RWPE1 (cell line): ENCODE data around the gene QRICH2.
A peak's percentile ranks its signal among the peaks of the same experiment; 100 is the strongest.

Experiments used
- CTCF ChIA-PET: fragments of 350-600 bp; sonication (Branson Sonifier 250); formaldehyde crosslinking; extraction: SDS; loops from one replicate; lab custom pipeline; 2021; lab: Yijun Ruan, JAX
- POLR2A ChIA-PET: fragments of 400-600 bp; formaldehyde crosslinking; extraction: SDS; loops from one replicate; lab custom pipeline; 2020; ENCODE audit warnings: antibody characterized with exemption; ENCODE audit not compliant: low non-redundant PET; lab: Yijun Ruan, JAX
- DNase-seq: peaks from one replicate; pipeline ENCODE4 v3.0.0; 2012; ENCODE audit warnings: low spot score
- H3K27ac ChIP-seq: fragments of 450-650 bp; 2 replicates; pipeline ENCODE4 v1.5.1; 2017
- CTCF ChIP-seq: fragments of 450-650 bp; conservative IDR thresholded peaks from 2 replicates; pipeline ENCODE4 v1.5.1; 2017; ENCODE audit warnings: low read depth, mild to moderate bottlenecking

The QRICH2 gene

GRCh38 chr17:76264425-76264754 lies 43.7 kb downstream of the QRICH2 start:
- CTCF ChIA-PET = interaction anchor here (1.0 to 1.1 kb wide), 3 partner anchors 23 to 143 kb away, joined by 3 to 4 read pairs (median 4); no protein-coding TSS in a partner anchor

GRCh38 chr17:76263896-76264295 lies 44.2 kb downstream of the QRICH2 start:
- no peak for TF ChIP-seq CTCF
- CTCF ChIA-PET = interaction anchor here (0.5 to 1.1 kb wide), 3 partner anchors 47 to 223 kb away, joined by 3 to 4 read pairs (median 3); no protein-coding TSS in a partner anchor
- POLR2A ChIA-PET = no interaction called here
- DNase-seq = no peak
- H3K27ac ChIP-seq = peak overlapping the region; percentile 93

More at GRCh38 chr17:76264425-76264754, 43.7 kb downstream of the QRICH2 start:
- no peak for TF ChIP-seq CTCF
- H3K27ac ChIP-seq = peak overlapping the region; percentile 93
- POLR2A ChIA-PET = interaction anchor here (0.6 to 0.7 kb wide), 2 partner anchors 26 to 184 kb away, joined by 3 to 6 read pairs; no protein-coding TSS in a partner anchor
- no peak for DNase-seq

- H3K27ac ChIP-seq = peak overlapping the region; percentile 55
- CTCF ChIA-PET = interaction anchor here (0.5 to 1.2 kb wide), 3 partner anchors 8 to 36 kb away, joined by 4 to 5 read pairs (median 4); no protein-coding TSS in a partner anchor
- TF ChIP-seq CTCF = no peak
- POLR2A ChIA-PET = interaction anchor here (0.5 to 0.6 kb wide), 2 partner anchors 59 to 239 kb away, joined by 3 to 9 read pairs; no protein-coding TSS in a partner anchor
- DNase-seq = no peak
These were observed 45.2 kb downstream of the QRICH2 start for GRCh38 chr17:76262732-76263344.

- TF ChIP-seq CTCF = no peak
- ChIA-PET POLR2A (interaction anchor here (0.6 kb wide), 1 partner anchor 57 kb away, joined by 3 read pairs; no protein-coding TSS in a partner anchor), CTCF (interaction anchor here (0.6 to 0.7 kb wide), 2 partner anchors 18 to 90 kb away, joined by 3 read pairs; no protein-coding TSS in a partner anchor)
- no peak overlapping the region for H3K27ac ChIP-seq
- no peak for DNase-seq
These were observed 46.5 kb downstream of the QRICH2 start for GRCh38 chr17:76261421-76262215.

GRCh38 chr17:76260669-76261068 lies 47.4 kb downstream of the QRICH2 start:
- no peak overlapping the region for H3K27ac ChIP-seq
- ChIA-PET CTCF (interaction anchor here (0.6 kb wide), 1 partner anchor 89 kb away, joined by 3 read pairs; no protein-coding TSS in a partner anchor), POLR2A (no interaction called here)

More at GRCh38 chr17:76260669-76261068, 47.4 kb downstream of the QRICH2 start:
- no peak for TF ChIP-seq CTCF
- DNase-seq = no peak
